Smooth muscle cell of the brain vasculature (primary cell): ENCODE results near the gene SETD5.

Source experiments
- DNase-seq: peaks from one replicate; pipeline ENCODE4 v3.0.0-alpha.2; 2012; ENCODE audit warnings: low read depth, low spot score

SETD5 gene

GRCh38 chr3:9512456-9513045 lies 115.1 kb downstream of the SETD5 start:
- no peak for DNase-seq

DNA sequence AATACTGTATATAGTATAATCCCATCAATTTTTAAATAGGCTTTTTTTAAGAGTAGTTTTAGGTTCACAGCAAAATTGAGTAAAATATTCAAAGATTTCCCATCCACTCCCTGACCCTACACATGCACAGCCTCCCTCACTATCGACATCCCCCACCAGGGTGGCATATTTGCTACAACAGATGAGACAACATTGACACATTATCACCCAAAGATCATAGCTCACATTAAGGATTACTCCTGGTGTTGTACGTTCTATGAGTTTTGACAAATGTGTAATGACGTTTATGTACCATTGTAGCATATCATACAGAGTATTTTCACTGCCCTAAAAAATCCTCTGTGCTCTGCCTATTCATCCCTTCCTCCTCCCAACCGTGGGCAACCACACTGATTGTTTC lies 116.9 kb downstream of the SETD5 start:
- no peak for DNase-seq

GRCh38 chr3:9514956-9515355 lies 117.5 kb downstream of the SETD5 start:
- DNase-seq, result no peak

GRCh38 chr3:9525078-9525477 lies 127.7 kb downstream of the SETD5 start:
- no peak for DNase-seq
